ENCODE measurements around the gene SS18. TPM values are rescaled to one million over a fixed set of nuclear protein-coding genes. Genes with fewer than 3 reads are reported as not detected.

Gene SS18
- total and polyA plus RNA-seq, 8 donors = 17.0 to 38.0 (median 20.2) TPM

GRCh38 chr18:25983730-25984129 lies 106.7 kb downstream of the SS18 start:
- H3K9me3 ChIP-seq = no peaks in the 10 kb centered on the region
- no peak for TF ChIP-seq CTCF (IDR thresholded peaks at IDR 0.05)
- ATAC-seq = no peak

DNA sequence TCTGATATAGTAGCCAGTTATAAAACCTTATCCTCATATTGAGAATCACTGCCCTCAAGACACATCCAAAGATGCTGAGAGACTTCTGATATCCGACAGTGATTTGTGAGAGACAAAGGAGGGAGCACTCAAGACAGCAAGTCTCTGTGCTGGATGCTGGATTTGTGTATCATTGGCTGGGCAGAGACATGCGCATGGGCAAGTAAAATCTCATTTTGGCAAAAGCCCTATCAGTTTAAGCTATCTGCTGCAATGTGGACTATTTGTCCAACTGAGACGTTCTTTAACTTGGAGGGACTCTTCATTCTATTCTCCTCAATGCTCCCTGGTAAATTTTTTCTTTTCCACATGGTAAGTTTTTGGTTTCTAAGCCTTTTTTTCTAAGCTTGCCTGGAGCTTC lies 107.5 kb downstream of the SS18 start:
- Histone ChIP-seq H3K4me1 (no peaks in the 10 kb centered on the region), H3K27ac (no peak overlapping the region), H3K9me3 (no peaks in the 10 kb centered on the region), H3K27me3 (no peaks in the 10 kb centered on the region), H3K4me3 (no peak overlapping the region), H3K36me3 (no peaks in the 10 kb centered on the region)
- intact Hi-C loops (cut with DNase I) = no loop called here
- FAIRE-seq (no peak), DNase-seq (no peak), ATAC-seq (no peak)
- TF ChIP-seq CTCF (IDR thresholded peaks at IDR 0.05) = no peak
- WGBS, 2 donors = 63 to 79% methylated on average over 3 of the region's 3 CpGs

More at GRCh38 chr18:25983730-25984129, 106.7 kb downstream of the SS18 start:
- no peaks in the 10 kb centered on the region for H3K36me3 ChIP-seq
- no peaks in the 10 kb centered on the region for H3K4me1 ChIP-seq
- H3K4me3 ChIP-seq = no peak overlapping the region
- FAIRE-seq = no peak
- 94 to 98% methylated on average over 2 of the region's 2 CpGs for WGBS, 2 donors
- H3K27me3 ChIP-seq = no peaks in the 10 kb centered on the region
- intact Hi-C loops (cut with DNase I) = no loop called here
- H3K27ac ChIP-seq = no peak overlapping the region
- no peak for DNase-seq

GRCh38 chr18:25982153-25982552 lies 108.3 kb downstream of the SS18 start:
- no peak overlapping the region for H3K4me3 ChIP-seq
- no peak for ATAC-seq
- 15 to 31% methylated on average over 1 of the region's 1 CpG for WGBS, 2 donors

GRCh38 chr18:25979369-25980040 lies 110.9 kb downstream of the SS18 start:
- H3K4me3 ChIP-seq = no peak overlapping the region
- no peaks in the 10 kb centered on the region for H3K36me3 ChIP-seq
- no peaks in the 10 kb centered on the region for H3K27me3 ChIP-seq
- no peaks in the 10 kb centered on the region for H3K9me3 ChIP-seq
- H3K27ac ChIP-seq = no peak overlapping the region
- intact Hi-C loops (cut with DNase I) = no loop called here
- WGBS, 2 donors = 31 to 34% methylated on average over 2 of the region's 2 CpGs
- ATAC-seq = no peak
- no peak for DNase-seq
- H3K4me1 ChIP-seq = no peaks in the 10 kb centered on the region
- no peak for TF ChIP-seq CTCF (IDR thresholded peaks at IDR 0.05)
- no peak for FAIRE-seq

More at GRCh38 chr18:25982153-25982552, 108.3 kb downstream of the SS18 start:
- Histone ChIP-seq H3K36me3 (no peaks in the 10 kb centered on the region), H3K9me3 (no peaks in the 10 kb centered on the region), H3K27ac (no peak overlapping the region), H3K4me1 (no peaks in the 10 kb centered on the region), H3K27me3 (no peaks in the 10 kb centered on the region)
- FAIRE-seq = no peak
- DNase-seq = no peak
- intact Hi-C loops (cut with DNase I) = no loop called here
- TF ChIP-seq CTCF (IDR thresholded peaks at IDR 0.05) = no peak

GRCh38 chr18:25976554-25976953 lies 113.9 kb downstream of the SS18 start:
- WGBS, 2 donors = 72% methylated on average over 2 of the region's 2 CpGs
- Histone ChIP-seq H3K4me1 (no peaks in the 10 kb centered on the region), H3K4me3 (no peak overlapping the region), H3K36me3 (no peaks in the 10 kb centered on the region), H3K9me3 (no peaks in the 10 kb centered on the region), H3K27me3 (no peaks in the 10 kb centered on the region), H3K27ac (no peak overlapping the region)
- intact Hi-C loops (cut with DNase I) = no loop called here
- no peak for TF ChIP-seq CTCF (IDR thresholded peaks at IDR 0.05)
- FAIRE-seq (no peak), DNase-seq (no peak), ATAC-seq (no peak)

Data from pancreas (tissue), 10 donors.